HEK293T (cell line): ENCODE measurements around the gene ITFG1.
"Not testable (repeated sequence)": the region's sequence is repeated elsewhere in the genome, so short reads cannot be mapped to it uniquely, and the experiment has no call there.

Source experiments
- CTCF ChIA-PET: fragments of 350-600 bp; formaldehyde crosslinking; extraction: SDS; loops from one replicate; lab custom pipeline; 2021; ENCODE audit warnings: antibody characterized with exemption, inconsistent platforms; lab: Yijun Ruan, JAX
- POLR2A ChIA-PET: fragments of 350-600 bp; formaldehyde crosslinking; extraction: SDS; loops from one replicate; lab custom pipeline; 2020; ENCODE audit warnings: antibody characterized with exemption, inconsistent platforms; lab: Yijun Ruan, JAX
- DNase-seq: peaks from one replicate; pipeline ENCODE4 v3.0.0; 2012; ENCODE audit warnings: mixed read lengths; ENCODE audit errors: extremely low spot score
- ARNT ChIP-seq: fragments of 450-650 bp; IDR thresholded peaks from 2 replicates; pipeline ENCODE4 v1.6.1; 2017; ENCODE audit warnings: mild to moderate bottlenecking
- BHLHE40 ChIP-seq: fragments of 450-650 bp; IDR thresholded peaks from 2 replicates; pipeline ENCODE4 v1.6.1; 2016; ENCODE audit warnings: mild to moderate bottlenecking, moderate library complexity, borderline replicate concordance
- CTBP1 ChIP-seq: fragments of 450-650 bp; IDR thresholded peaks from 2 replicates; pipeline ENCODE4 v1.6.1; 2016; ENCODE audit warnings: borderline replicate concordance
- ELF4 ChIP-seq: fragments of 450-650 bp; IDR thresholded peaks from 2 replicates; pipeline ENCODE4 v1.6.1; 2017; ENCODE audit warnings: antibody characterized with exemption
- FOXA1 ChIP-seq: fragments of 450-650 bp; IDR thresholded peaks from 2 replicates; pipeline ENCODE4 v1.6.1; 2016; ENCODE audit warnings: mild to moderate bottlenecking
- FOXK2 ChIP-seq: fragments of 450-650 bp; IDR thresholded peaks from 2 replicates; pipeline ENCODE4 v1.6.1; 2016; ENCODE audit warnings: mild to moderate bottlenecking
- FOXM1 ChIP-seq: fragments of 450-650 bp; IDR thresholded peaks from 2 replicates; pipeline ENCODE4 v1.6.1; 2017; ENCODE audit warnings: mild to moderate bottlenecking, borderline replicate concordance
- HDGF ChIP-seq: fragments of 450-650 bp; IDR thresholded peaks from 2 replicates; pipeline ENCODE4 v1.6.1; 2017; ENCODE audit warnings: antibody characterized with exemption, borderline replicate concordance
- L3MBTL2 ChIP-seq: fragments of 450-650 bp; conservative IDR thresholded peaks from 2 replicates; pipeline ENCODE4 v1.6.1; 2016; ENCODE audit warnings: mild to moderate bottlenecking
- LEF1 ChIP-seq: fragments of 450-650 bp; IDR thresholded peaks from 2 replicates; pipeline ENCODE4 v1.6.1; 2017; ENCODE audit warnings: mild to moderate bottlenecking, borderline replicate concordance
- NFRKB ChIP-seq: fragments of 450-650 bp; IDR thresholded peaks from 2 replicates; pipeline ENCODE4 v1.6.1; 2016; ENCODE audit warnings: mild to moderate bottlenecking, moderate library complexity
- SP1 ChIP-seq: fragments of 450-650 bp; IDR thresholded peaks from 2 replicates; pipeline ENCODE4 v1.6.1; 2017
- SUZ12 ChIP-seq: fragments of 450-650 bp; IDR thresholded peaks from 2 replicates; pipeline ENCODE4 v1.6.1; 2016; ENCODE audit warnings: mild to moderate bottlenecking
- TARDBP ChIP-seq: fragments of 450-650 bp; IDR thresholded peaks from 2 replicates; pipeline ENCODE4 v1.6.1; 2016
- ZNF384 ChIP-seq: fragments of 450-650 bp; IDR thresholded peaks from 2 replicates; pipeline ENCODE4 v1.6.1; 2016
- TF ChIP-seq, protein P1 (sequence below): fragments of 450-650 bp; IDR thresholded peaks from 2 replicates; pipeline ENCODE4 v1.6.1; 2016

Gene ITFG1

DNA sequence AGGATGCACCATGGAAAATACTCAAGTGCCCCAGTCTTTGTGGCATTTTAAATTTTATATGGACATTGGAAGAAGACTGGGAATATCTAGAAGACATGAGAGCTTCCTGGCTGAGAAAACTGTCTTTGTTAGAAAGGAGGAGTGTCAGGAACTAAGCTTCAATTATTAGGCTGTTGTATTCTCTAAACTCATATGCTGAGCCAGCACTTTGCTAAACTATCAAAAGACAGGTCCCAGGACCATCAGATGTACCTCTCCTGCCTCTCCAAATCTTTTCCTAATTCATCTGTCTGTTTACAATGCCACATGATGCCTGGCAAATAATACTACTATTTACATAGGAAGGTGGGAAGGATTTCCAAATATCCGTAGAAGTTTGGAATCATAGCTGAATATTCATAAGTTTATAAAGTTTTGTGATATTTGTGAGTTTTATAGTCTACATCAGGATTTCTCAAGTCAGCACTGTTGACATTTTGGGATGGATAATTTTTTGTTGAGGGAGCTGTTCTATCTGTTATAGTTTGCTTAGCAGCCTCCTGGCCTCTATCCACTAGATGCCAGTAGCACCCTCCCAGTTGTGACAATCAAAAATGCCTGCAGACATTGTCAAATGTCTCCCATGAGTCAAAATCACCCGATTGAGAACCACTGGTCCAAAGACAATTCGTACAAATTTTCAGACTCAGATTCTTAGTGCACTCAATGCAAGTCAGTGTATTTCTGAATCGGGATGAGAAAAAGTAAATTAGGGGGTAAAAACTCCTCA is 255.9 kb downstream of the ITFG1 start:
- TF ChIP-seq FOXA1 (no peak), BHLHE40 (no peak), FOXK2 (no peak), HDGF (no peak), LEF1 (no peak)
- TF ChIP-seq, protein P1, sequence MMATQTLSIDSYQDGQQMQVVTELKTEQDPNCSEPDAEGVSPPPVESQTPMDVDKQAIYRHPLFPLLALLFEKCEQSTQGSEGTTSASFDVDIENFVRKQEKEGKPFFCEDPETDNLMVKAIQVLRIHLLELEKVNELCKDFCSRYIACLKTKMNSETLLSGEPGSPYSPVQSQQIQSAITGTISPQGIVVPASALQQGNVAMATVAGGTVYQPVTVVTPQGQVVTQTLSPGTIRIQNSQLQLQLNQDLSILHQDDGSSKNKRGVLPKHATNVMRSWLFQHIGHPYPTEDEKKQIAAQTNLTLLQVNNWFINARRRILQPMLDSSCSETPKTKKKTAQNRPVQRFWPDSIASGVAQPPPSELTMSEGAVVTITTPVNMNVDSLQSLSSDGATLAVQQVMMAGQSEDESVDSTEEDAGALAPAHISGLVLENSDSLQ: no peak
- ChIA-PET CTCF (no interaction called here), POLR2A (no interaction called here)
- DNase-seq: no peak

DNA sequence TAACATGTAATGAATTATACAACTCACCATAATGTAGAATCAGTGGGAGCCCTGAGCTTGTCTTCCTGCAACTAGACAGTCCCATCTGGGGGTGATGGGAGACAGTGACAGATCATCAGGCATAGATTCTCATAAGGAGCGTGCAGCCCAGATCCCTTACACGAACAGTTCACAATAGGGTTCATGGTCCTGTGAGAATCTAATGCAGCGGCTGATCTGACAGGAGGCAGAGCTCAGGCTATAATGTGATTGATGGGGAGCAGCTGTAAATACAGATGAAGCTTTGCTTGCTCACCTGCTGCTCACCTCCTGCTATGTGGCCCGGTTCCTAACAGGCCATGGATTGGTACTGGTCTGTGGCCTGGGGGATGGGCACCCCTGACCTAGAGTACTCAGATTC is 257.4 kb downstream of the ITFG1 start:
- POLR2A ChIA-PET, CTCF ChIA-PET, DNase-seq: not testable (repeated sequence)

DNA sequence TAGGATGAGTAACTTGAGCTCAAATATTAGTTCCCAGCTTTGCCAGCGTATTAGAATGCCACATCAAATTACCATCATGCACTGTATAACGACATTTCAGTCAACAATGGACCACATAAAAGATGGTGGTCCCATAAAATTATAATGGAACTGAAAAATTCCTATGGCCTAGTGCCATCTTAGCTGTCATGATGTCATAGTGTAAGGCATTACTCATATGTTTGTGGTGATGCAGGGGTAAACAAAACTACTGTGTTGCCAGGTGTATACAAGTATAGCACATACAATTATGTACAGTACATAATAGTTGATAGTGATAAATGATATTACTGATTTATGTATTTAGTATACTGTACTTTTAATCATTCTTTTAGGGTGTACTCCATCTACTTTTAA is 262.7 kb downstream of the ITFG1 start:
- POLR2A ChIA-PET: no interaction called here
- no peak for DNase-seq
- CTCF ChIA-PET: no interaction called here
- TF ChIP-seq ARNT (no peak), FOXK2 (no peak), CTBP1 (no peak), L3MBTL2 (no peak)

DNA sequence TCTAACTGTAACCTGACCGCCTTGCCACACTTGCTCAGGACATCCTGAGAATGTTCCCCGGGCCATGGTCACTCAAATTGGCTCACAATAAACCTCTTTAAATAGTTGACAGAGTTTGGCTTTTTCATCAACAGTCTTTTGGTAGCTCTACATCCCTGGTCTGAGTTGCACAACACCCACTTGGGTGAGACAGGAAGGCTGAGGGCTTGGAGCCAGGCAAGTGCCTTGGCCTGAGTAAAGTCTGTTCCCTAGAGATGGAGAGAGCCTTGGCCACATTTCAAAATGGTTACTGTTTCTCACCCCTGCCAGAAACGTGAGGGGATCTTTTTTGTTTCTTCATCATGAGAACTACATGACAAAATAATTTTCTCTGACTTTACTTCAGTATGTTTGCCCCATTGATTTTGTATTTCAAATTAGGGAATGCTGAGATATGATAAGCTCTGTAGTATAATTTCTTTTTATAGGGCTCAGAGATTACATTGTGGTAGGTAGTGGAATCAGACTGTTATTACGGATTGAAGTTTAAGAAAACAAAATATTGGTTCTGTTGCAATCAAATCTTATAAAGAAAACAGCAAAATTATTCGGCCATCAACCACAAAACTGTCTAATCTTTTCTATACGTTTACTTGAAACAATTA is 263.2 kb downstream of the ITFG1 start:
- DNase-seq: no peak
- no peak for TF ChIP-seq SP1
- TF ChIP-seq L3MBTL2: no peak
- no peak for TF ChIP-seq CTBP1
- no peak for TF ChIP-seq SUZ12
- no peak for TF ChIP-seq NFRKB
- TF ChIP-seq ZNF384: no peak
- no peak for TF ChIP-seq TARDBP
- TF ChIP-seq LEF1: no peak
- no peak for TF ChIP-seq FOXA1
- no peak for TF ChIP-seq FOXM1
- no peak for TF ChIP-seq ARNT
- TF ChIP-seq, protein P1: no peak
- TF ChIP-seq ELF4: no peak
- no peak for TF ChIP-seq HDGF
- no peak for TF ChIP-seq FOXK2
- no peak for TF ChIP-seq BHLHE40
- ChIA-PET CTCF (no interaction called here), POLR2A (no interaction called here)

DNA sequence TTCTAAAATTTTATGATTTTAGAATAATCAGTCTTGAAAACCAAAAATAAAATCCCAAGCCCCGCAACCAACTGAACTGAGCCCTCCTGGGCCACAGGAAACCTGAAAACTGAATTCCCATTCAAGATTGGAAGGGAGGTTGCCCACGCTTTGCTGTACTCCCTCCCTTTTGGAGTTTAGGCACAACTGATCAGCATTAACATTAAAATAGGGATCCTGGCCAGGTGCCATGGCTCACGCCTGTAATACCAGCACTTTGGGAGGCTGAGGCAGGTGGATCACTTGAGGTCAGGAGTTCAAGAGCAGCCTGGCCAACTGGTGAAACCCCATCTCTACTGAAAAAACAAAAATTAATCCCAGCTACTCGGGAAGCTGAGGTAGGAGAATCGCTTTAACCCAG is 264.4 kb downstream of the ITFG1 start:
- ChIA-PET CTCF (no interaction called here), POLR2A (no interaction called here)
- DNase-seq: no peak
- TF ChIP-seq FOXA1 (no peak), FOXM1 (no peak), FOXK2 (no peak), ELF4 (no peak), TARDBP (no peak), CTBP1 (no peak), LEF1 (no peak), BHLHE40 (no peak), SP1 (no peak)

DNA sequence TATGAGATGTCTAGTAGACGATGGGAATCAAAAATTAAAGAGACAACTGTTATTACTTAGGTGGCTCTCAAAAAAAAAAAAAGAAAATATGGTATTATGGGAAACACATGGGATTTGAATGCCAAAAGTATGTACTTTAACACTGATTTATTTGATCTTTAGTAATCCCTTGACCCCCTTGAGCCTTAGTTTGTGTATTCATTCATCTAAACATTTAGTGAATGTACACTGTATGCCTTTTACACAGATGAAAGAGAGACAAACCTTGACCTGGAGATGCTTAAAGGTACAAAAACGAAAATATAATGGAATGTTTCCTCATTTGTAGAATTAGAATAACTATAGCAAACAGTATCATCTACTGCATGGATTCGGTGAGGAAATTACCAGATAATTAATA is 278.5 kb downstream of the ITFG1 start:
- CTCF ChIA-PET: no interaction called here
- TF ChIP-seq SUZ12: no peak
- DNase-seq: no peak
- POLR2A ChIA-PET: no interaction called here

DNA sequence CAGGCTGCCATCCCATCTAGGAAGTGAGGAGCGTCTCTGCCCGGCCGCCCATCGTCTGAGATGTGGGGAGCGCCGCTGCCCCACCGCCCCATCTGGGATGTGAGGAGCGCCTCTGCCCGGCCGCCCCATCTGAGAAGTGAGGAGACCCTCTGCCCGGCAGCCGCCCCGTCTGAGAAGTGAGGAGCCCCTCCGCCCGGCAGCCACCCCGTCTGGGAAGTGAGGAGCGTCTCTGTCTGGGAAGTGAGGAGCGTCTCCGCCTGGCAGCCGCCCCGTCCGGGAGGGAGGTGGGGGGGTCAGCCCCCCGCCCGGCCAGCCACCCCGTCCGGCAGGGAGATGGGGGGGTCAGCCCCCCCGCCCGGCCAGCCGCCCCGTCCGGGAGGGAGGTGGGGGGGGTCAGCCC is 279.8 kb downstream of the ITFG1 start:
- DNase-seq, CTCF ChIA-PET, POLR2A ChIA-PET: not testable (repeated sequence)

DNA sequence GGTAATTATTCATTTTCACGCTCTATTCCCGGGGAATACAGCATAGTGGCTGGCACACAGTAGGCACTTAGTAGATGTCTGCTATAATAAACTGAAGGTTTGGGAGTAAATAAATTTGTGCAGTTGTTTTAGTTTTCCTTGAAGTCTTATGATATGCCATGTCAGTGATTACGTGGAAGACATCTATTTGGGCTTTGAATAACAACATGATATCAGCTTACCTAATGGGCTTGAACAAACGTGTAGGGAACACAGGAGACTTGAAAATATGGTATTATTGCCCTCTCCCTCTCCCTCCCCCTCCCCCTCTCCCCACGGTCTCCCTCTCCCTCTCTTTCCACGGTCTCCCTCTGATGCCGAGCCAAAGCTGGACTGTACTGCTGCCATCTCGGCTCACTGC is 280.8 kb downstream of the ITFG1 start:
- POLR2A ChIA-PET: no interaction called here
- CTCF ChIA-PET: no interaction called here
- no peak for DNase-seq

More for the DNA sequence above, 280.8 kb downstream of the ITFG1 start:
- no peak for TF ChIP-seq ZNF384
- TF ChIP-seq ARNT: no peak
- TF ChIP-seq HDGF: no peak
- TF ChIP-seq L3MBTL2: no peak
